ENCODE data around the gene RAPSN. TPM values are rescaled to one million over a fixed set of nuclear protein-coding genes. Genes with fewer than 3 reads are reported as not detected.

Gene RAPSN
- total and polyA plus RNA-seq, 2 donors (not counting 1 experiment from before 2014, with no cell fraction given), result 0.25 to 1.0 TPM

DNA sequence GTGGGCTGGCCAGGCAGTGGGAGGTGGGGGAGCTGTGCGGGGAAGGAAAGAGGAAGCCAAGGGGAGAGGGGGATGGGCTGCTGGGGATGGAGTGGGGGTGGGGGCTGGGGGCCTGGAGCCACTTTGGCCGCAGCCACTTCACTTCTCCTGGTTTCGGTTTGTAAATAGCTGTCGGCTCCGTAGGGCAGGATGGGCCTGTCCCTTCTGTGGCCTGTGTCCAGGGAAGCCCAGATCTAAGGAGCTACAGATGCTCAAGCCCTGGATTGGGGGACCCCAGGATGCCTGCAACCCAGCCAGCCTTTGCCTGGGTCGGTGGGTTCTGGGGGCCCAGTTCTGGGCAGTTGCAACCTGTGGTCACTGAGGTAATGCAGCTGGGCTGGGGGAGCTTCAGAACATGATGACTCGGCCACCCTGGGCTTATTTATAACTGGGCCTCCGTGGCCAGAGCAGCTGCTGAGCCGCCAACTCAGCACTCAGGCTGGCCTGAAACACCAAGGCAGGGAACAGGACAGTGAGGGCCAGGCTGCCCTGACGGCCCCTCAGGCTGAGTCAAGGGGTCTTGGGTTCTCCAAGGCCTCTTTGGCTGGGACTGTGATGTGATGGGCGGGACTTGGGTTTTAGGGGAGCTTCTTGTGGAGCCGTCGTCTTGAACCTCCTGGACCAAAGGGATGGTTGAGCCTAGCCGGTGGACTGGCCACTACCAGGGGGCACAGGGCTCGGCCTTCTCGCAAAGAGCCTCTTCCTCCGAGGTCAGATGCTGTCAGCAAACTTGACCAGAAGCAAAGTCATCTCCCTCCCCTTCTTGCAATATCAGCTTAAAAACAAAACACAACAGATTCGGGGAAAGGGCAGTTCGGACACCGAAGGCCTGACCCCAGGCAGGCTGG is 55.5 kb downstream of the RAPSN start:
- no peaks in the 10 kb centered on the region for H3K27me3 Mint-ChIP-seq
- Histone ChIP-seq H3K27ac (ENCODE audit: low read length in 2 of 2) (peak overlapping the region; percentile 95 to 97), H3K79me2 (ENCODE audit: control insufficient read depth, insufficient read depth, low read length) (peaks cover 37% of the 10 kb centered on the region), H3K4me3 (ENCODE audit: control extremely low read depth in 1 of 5, extremely low read depth in 1 of 5, insufficient read depth in 1 of 5, low read depth in 2 of 5, low read length in 4 of 5) (peak overlapping the region in 1 of 5 experiments; percentile 55), H3K36me3 (replicated peaks in 1 of 2; ENCODE audit: control extremely low read depth in 1 of 2, control insufficient read depth in 1 of 2, extremely low read depth in 1 of 2, insufficient read depth in 2 of 2, low read length in 1 of 2) (no peaks in the 10 kb centered on the region), H2AFZ (ENCODE audit: insufficient read depth, low read depth, low read length, poor library complexity, severe bottlenecking) (peak overlapping the region; percentile 88), H3K4me2 (replicated peaks; ENCODE audit: low read depth, low read length, poor library complexity, severe bottlenecking) (peak overlapping the region; percentile 81), H4K20me1 (ENCODE audit: control insufficient read depth, insufficient read depth, low read length, poor library complexity, severe bottlenecking) (no peaks in the 10 kb centered on the region), H3K27me3 (replicated peaks in 1 of 4; ENCODE audit: control extremely low read depth in 1 of 4, control insufficient read depth in 3 of 4, insufficient read depth in 4 of 4, low read length in 3 of 4) (no peaks in the 10 kb centered on the region), H3K9me3 (ENCODE audit: control extremely low read depth in 1 of 3, control insufficient read depth in 2 of 3, insufficient read depth in 1 of 3, low read length in 2 of 3) (no peaks in the 10 kb centered on the region), H3K4me1 (ENCODE audit: control insufficient read depth in 2 of 2, insufficient read depth in 2 of 2, low read length in 2 of 2) (peaks cover 49 to 74% of the 10 kb centered on the region in 2 donors), H3K9ac (ENCODE audit: low read length) (no peak overlapping the region)
- POLR2A ChIA-PET, result interaction anchor here (0.6 to 4.1 kb wide), 8 partner anchors 10 to 213 kb away, joined by 3 to 39 read pairs (median 4); partner anchors contain the start of genes DDB2 and SPI1
- peaks cover 66% of the 10 kb centered on the region for H3K4me1 Mint-ChIP-seq
- intact Hi-C loops (cut with micrococcal nuclease), result loop anchor here (1.0 kb wide), 3 partner anchors 15 to 19 kb away; partner anchors contain the start of genes SLC39A13 and SPI1
- no peak for DNase-seq
- TF ChIP-seq EZH2 (IDR thresholded peaks at IDR 0.05; ENCODE audit: borderline replicate concordance, insufficient read depth, low read depth, low read length, poor library complexity, severe bottlenecking) (no peak), CTCF (IDR thresholded peaks at IDR 0.05) (no peak)
- peak overlapping the region; percentile 85 for H3K4me3 Mint-ChIP-seq
- H3K27ac Mint-ChIP-seq, result peak overlapping the region; percentile 98
- CTCF ChIA-PET, result interaction anchor here (0.9 to 5.7 kb wide), 9 partner anchors 9 to 213 kb away, joined by 3 to 72 read pairs (median 8); partner anchors contain the start of gene SPI1
- H3K9me3 Mint-ChIP-seq (ENCODE audit: insufficient read depth), result no peaks in the 10 kb centered on the region
- no peak for ATAC-seq (ENCODE audit: low read depth)
- 43% methylated on average over 16 of the region's 20 CpGs for WGBS (ENCODE audit: insufficient coverage)
